Mucosa of gallbladder (tissue), 1 donor: ENCODE results near the gene UBP1. TPM values are rescaled to one million over a fixed set of nuclear protein-coding genes. Genes with fewer than 3 reads are reported as not detected.
"Not testable (repeated sequence)": the region's sequence is repeated elsewhere in the genome, so short reads cannot be mapped to it uniquely, and the experiment has no call there.

ENCODE experiments used
- DNase-seq: peaks from one replicate; pipeline ENCODE4 v3.0.0-alpha.2; 2020; ENCODE audit warnings: low spot score
- total RNA-seq: library from RNA; stranded (reverse); gene quantifications from one replicate; pipeline ENCODE4 v1.2.1, GENCODE V29; 2021
- donor health status: DM: no; HTN: no; CAD: no.

Gene UBP1
- total RNA-seq, 1 donor from 2014 or later = 56.9 TPM

DNA sequence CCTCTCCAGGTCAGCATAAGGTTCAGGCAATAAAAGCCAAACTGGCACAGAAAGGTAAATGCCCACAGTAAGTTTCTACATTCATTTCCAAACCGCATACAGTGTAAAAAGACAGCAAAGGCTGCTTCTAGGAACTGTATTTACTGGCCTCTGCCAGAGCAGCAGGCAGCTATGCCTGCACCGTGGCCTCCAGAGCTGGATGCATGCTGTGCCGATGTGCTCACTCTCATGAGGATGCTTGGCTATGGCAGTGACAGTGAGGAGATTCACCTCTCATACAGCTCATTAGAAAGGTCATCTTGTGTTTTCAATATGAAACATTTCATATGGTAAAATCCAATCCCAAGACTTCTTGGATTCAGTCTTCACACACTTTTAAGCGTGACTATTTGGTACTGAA, 50.3 kb downstream of the UBP1 start:
- no peak for DNase-seq

DNA sequence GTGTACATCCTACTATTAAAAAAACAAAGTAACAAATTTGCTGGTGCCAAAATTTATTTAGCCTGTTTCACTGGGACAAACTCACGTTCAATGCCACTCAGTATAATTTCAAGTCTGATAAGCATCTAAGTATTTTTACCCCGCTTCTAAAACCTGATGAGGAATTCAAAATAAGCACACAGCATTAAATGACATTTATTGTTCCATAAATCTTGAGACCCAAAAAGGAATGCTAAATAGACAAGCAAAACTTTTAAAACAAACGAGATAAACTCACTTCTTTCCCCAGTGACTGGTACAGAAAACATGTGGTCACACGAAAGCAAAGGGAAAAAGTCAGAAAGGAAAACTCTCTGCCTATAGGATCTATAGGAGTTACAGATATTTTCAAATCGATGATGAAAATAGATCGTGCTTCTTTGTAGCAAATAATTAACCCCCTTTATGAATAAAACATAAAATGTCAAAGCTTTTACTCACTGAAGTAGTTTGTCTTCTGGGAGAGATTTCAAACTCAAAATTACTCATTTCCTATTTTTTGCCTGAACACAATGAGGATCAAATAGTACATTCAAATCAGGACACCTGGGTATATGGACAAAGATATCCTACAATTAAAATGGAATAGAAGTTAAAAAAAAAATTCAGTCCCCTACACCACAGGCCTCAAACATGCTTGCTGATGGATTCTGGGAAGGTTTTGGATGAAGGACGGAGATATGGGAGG, 51.7 kb downstream of the UBP1 start:
- no peak for DNase-seq

DNA sequence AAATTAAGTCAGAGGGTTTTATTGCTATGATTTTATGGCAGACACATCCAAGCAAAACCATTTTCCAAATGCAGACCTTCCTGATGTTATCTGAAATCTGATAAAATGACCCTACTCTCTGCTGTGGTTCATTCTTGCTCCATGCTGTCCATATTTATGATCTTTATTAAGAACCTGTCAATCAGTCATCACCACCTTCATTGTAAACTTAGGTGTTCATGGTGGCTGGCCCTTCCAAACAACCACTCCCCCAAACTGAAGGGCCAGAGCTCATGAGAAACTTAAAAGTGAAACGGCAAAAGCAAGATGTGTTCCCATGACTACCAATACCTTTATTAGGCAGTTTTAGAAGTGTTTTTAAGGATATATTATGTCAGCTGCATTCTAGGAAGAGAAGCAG, 53.6 kb downstream of the UBP1 start:
- DNase-seq = no peak

DNA sequence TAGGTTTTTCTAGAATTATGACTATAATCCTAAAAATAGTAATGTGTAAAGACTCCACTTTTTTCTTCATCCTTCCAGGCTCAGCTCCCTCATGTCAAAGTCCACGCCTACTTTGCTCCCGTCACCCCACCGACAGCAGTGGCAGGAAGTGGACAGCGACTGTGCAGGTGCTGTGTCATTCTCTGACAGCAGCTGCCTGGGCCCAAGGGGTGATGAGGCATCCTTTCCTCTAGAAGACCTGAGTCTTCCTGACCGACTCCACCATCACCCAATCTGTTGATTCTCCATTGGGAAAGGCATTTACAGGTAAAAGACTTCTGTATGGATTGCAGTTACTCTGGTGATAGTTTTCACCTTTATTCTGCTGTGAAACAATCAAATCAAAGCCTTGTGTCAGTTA, 54.8 kb downstream of the UBP1 start:
- no peak for DNase-seq

DNA sequence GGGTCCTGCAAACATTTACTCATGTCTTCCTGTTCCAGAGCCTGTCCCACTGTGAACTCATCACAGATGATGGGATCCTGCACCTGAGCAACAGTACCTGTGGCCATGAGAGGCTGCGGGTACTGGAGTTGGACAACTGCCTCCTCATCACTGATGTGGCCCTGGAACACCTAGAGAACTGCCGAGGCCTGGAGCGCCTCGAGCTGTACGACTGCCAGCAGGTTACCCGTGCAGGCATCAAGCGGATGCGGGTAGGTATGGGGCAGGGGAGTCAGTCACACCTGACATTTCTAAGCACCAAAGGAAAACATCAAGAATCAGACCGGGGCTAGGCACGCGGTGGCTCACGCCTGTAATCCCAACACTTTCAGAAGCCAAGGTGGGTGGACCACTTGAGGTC, 56.3 kb downstream of the UBP1 start:
- no peak for DNase-seq

DNA sequence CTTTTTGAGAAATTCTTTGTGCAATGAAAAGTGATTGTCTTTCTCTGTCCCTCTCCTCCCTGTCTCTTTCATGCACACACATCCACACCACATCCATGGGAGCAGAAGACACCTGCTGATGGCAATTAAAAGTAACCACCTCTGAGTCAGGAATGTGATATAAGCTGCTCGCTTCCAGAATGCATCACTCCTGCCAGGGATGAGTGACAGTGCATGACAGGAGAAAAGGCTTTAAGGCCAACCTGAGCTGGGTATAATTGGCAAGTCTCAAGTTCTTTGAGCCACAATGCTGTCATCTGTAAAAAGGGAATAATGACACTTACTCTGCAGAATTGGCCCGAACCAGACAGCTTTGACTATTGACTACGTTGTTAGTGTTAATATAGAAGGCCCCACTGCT, 59.6 kb downstream of the UBP1 start:
- no peak for DNase-seq

DNA sequence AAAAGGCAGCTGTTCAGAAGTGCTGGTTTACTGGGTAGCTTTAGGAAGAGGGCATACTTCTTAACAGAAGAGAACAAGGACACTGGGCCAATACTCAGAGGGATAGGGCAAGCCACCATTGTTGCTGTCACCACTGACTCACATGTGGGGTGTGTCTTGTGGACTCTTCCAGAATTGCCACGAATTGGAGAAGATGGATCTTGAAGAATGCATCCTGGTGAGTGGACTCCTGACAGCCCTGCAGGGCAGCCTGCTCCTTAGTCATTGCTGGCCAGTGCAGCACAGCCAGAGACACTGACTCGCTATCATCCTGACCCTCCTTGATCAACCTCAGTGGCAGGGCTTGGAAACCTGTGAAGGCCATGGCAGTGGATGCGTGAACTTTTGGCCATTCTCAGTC, 62.3 kb downstream of the UBP1 start:
- DNase-seq = no peak

DNA sequence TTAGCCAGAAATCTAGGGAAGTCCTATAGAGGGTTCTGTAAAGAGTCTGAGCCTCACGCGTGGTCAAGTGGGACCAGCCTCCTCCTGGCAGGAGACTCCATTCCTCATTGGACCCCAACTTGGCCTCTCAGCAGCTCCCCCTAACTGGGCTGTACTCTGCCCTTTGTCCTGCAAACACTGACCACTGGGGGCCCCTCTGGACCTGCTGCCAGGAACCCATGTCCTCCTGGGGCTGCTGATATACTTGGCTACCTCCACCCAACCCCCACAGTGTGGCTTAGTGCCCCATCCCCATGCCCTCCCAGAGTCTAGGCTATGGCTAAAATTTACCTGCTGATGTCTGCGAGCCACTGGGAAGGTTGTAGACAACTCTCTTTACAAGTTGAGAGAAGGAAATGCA, 62.7 kb downstream of the UBP1 start:
- no peak for DNase-seq

DNA sequence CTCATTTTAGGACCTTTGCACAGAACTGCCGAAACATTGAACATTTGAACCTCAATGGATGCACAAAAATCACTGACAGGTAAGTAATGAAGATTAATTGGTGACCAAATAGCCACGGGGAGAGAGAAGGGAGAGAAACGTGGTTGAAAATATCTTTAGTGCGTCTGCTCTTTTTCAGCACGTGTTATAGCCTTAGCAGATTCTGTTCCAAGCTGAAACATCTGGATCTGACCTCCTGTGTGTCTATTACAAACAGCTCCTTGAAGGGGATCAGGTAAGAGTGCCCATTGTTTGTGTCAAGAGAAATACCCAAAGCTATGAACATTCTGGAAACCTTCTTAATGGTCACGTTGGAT, 67.1 kb downstream of the UBP1 start:
- DNase-seq = no peak

DNA sequence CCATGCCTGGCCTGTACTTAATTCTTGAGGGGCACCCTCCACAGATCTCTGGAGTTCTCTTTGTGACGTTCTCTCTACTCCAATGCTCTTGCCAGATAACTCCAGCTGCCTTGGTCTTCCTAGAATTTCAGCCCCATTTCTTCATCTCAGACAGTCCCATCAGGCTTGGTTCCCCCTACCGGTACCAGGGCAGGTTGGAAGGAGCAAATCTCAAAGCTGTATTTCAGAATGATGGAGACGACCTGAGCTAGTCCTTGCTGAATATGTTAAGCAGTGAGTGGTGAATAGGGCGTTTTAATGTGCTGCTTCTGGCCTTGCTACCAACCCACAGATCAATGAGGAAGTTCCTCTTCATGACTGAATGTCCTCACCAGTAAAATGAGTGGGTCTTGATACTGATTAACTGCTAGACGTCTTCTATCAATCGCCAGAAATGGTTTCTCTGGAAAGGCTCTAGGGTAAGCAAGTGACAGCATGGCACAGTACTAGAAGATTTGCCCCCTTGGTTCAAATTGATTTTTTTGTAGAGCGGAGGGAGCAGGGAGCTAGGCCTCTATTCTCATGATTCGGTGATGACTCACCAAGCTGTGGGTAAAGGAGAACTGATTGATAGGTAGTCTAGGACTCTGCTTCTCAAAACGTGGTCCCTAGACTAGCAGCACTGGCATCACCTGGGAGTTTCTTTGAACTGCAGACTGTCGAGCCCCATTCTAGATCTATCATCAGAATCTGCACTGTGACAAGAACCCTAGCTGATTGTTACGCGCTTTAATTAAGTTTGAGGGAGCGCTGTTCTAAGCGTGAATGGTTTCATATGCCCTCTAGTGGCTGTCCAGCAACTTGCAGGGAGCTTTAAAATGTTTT, 67.8 kb downstream of the UBP1 start:
- DNase-seq = peak; percentile 34

DNA sequence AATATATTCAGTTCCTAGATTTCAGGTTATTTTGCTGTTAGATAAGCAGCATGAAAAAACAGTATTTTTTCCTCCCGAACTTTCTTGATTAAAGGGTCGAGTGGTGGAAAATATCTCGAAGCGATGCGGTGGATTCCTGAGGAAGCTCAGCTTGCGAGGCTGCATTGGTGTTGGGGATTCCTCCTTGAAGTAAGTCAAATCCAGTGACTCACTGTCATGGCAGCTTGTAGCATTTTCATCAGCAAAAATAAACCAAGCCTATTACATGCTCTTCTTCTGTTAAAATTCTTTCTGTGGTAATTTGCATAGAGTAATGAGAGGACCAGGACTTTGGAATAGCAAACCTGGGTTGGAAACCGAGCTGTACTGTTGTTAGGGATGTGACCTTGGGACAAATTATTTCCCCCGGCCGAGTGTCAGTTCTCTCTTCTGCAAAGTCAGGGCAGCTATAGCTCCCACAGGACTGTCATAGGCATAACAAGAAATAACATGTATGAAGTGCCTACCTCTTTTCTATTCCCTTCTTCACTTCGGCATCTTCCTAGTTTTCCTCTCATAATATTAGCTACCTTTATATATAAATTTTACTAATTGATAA, 75.6 kb downstream of the UBP1 start:
- no peak for DNase-seq

DNA sequence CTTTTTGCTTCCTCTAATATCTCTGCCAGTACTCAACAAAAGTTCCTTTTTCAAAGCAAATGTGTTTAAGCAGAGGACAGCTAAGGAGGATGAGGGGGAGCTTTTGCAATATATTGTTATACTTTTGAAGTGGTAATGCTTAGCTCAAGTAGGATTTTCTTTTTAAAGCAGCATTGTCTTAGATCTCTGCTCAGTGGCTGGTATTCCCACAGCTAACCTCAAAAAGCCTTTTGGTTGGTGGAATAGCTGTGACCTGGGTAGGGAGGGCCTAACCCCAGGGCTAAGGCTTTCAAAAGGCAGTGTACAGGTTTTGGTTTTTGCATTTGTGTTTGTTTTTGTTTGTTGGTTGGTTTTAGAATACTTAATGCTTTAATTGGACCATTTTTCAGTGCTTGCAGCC, 76.1 kb downstream of the UBP1 start:
- no peak for DNase-seq

DNA sequence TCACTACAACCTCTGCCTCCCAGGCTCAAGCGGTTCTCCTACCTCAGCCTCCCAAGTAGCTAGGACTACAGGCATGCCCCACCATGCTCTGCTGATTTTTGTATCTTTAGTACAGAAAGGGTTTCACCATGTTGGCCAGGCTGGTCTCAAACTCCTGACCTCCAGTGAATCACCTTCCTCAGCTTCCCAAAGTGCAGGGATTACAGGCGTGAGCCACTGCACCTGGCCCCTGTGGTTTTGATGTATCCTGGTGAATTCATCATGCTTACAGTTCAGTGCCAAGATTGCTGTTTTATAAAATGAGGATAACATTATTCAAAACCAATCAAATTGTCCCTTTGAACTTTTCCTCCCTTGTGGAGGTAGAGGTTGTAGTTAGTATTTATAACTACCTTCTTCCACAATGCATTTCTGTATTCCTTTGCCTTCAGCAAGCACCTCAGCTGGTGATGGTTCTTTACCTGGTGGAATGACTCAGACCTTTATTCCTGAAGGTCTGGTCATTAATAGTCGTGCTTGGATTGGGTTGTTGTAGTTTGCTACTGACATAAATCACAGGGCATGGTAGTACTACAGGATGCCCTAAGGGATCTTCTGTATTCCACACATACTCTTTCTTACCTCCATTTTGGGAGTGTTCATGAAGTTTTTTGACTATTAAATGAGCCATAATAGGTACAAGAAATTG, 76.9 kb downstream of the UBP1 start:
- no peak for DNase-seq

DNA sequence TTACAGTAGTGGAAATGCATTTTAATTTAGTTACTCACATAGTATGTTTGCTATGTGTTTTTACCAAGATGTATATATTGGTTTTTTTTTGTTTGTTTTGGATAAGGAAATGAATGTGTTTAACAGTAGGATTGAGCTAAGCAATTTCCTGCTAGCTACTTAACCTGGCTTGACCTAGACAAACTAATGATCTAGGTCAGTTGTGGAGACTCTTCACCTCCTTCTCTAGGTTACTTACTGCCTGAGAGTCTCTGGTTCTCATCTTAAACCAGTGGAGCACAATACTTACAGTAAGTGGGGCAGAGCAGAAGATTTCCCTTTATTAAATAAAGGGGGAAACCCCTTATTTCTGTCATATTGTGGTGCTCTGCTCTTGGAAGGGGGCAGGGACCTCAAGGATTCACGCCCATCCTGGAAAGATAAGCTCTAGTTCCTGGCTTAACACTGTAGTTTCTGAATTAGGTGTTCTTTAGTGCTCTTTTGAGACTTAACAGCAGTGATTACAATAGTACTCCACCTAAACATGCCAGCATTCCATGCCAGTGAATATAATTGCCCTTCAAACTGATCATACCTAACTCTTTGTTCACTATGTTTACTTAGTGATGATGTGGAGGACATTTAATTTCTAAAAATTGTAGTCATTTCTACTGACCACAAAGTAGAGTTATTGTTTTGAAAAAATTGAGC, 79.9 kb downstream of the UBP1 start:
- no peak for DNase-seq

DNA sequence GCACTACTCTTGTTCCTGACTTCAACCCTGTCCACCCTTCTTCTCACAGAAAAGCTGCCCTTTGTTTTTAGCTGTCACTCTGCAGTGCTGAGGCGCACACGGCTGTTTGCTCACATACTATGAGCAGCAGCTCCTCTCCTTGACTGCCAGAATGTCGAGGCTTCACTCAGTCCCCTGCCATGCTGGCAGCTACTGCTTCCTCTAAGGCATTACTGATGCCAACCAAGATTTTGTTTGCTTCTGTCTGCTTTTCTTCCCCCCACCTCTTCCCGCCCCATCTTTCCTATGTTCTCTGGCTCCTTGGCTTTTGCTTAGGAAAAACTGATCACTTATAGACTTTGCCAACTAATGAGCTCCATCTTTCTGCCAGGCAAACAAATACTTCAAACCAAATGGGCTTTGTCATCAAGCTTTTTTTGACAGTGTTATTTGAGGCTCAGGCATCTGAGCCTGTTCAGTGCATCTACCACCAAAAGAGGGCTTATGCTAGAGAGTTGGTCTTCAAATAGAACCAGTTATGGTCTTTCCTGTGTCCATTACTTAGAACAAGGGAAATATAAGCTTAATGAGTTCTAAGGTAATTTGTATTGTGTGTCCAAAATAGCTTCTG, 81.9 kb downstream of the UBP1 start:
- no peak for DNase-seq

DNA sequence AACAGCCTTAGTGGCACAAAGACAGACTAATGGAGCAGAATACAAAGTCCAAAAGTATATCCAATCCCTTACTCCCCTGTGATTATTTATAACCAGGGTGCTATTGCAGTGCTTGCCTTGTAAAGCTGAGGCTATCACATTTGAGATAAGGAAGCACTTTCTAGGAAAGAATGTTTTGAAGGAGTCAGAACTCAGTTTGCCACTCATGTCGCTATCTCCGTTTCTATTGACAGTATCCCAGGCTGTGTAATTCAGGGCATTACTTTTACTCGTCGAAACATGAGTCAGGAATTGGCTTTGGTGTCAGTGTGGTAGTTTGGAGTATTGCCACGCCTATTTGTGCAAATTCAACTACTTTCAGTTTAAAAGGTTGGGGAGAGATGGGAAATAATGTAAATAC, 84.6 kb downstream of the UBP1 start:
- no peak for DNase-seq

DNA sequence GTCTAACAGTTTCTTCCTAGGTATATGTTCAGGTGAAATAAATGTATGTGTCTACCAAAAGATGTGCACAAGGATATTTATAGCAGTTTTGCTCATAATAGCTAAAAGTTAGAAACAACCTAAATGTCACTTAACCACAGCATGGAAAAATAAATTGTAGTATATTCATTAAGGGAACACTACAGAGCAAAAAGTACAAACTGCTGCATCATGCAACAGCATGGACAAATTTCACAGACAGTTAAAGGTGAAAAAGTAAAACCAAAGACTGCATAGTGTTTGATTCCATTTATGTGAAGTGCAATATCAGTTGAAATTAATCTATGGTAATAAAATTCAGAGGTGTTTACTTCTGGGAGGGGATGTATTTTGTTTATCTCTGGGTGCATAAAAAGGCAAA, 100.4 kb downstream of the UBP1 start:
- no peak for DNase-seq

DNA sequence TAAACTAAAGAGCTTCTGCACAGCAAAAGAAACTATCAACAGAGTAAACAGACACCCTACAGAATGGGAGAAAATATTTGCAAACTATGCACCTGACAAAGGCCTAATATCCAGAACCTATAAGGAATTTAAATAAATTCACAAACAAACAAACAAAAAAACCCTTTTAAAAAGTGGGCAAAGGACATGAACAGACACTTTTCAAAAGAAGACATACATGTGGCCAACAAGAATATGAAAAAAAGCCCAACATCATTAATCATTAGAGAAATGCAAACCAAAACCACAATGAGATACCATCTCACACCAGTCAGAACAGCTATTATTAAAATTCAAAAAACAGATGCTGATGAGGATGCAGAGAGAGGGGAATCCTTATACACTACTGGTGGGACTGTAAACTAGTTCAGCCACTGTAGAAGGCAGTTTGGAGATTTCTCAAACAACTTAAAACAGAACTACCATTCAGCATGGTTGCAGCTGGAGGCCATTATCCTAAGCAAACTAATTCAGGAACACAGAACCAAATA, 101.2 kb downstream of the UBP1 start:
- DNase-seq = not testable (repeated sequence)
